Left renal pelvis (tissue), 4 donors: ENCODE results near the gene PIP5KL1. TPM values are rescaled to one million over a fixed set of nuclear protein-coding genes. Genes with fewer than 3 reads are reported as not detected.

Source experiments
- DNase-seq, 4 donors: peaks; one replicate each; pipeline ENCODE4 v3.0.0-alpha.2; 2013; ENCODE audit warnings: low read depth in 4 of 4, low spot score in 3 of 4
- polyA plus RNA-seq, 4 donors: library from polyadenylated mRNA; unstranded; fragments of 120-200 nt; gene quantifications; one replicate each; pipeline ENCODE4 v1.2.1, GENCODE V29; 2013; ENCODE audit not compliant: insufficient read length in 4 of 4

PIP5KL1 gene
- polyA plus RNA-seq, 4 donors = 0.85 to 2.2 (median 1.9) TPM

DNA sequence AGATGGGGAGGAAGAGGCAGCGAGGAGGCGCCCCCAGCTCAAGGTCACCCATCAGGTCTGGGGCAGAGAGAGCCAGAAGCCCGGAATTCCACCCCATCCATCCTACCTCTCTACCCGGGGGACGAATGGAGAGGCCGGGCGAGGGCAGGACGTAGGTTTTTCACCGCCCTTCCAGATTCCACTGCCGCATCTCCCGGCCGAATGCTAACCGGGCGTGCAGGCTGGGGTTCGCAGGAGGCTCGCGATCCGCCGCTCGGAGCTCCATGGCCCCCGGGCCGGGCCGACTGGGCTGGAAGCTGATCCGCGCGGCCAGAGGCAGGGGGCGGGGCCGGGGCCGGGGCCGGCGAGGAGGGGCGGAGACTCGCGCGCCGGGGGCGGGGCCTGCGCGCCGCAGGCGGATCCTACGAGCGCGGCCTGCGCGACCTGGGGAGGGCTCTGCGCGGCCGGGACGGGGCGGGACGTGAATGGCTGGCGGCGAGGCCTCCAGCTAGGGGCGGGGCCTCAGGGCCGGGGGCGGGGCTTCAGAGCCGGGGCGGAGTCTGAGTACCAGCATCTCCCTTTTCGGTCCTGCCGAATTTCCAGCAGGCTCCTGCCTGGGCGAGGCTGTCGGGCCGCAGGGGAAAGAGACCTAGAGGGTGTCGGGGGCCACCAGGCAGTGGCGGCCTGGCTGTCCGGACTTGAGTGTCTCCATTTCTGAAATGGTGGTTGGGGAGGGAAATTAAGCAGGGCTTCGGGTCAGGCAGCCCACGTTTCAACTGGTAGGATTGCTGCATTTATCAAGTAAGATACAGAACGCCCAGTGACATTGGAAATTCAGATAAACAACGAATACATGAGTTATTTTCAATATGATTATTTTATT lies 13.6 kb downstream of the PIP5KL1 start, which contains the start of gene ST6GALNAC4:
Gene ST6GALNAC4, minus strand, starts transcription at position 322 of the 862 bp plus-strand sequence. CDS start 622 bp downstream, outside the sequence.
- peak in 2 of 4 donors; percentile 66 to 82 for DNase-seq

- DNase-seq = no peak
These were observed 14.5 kb downstream of the PIP5KL1 start for GRCh38 chr9:127915801-127916719.

DNA sequence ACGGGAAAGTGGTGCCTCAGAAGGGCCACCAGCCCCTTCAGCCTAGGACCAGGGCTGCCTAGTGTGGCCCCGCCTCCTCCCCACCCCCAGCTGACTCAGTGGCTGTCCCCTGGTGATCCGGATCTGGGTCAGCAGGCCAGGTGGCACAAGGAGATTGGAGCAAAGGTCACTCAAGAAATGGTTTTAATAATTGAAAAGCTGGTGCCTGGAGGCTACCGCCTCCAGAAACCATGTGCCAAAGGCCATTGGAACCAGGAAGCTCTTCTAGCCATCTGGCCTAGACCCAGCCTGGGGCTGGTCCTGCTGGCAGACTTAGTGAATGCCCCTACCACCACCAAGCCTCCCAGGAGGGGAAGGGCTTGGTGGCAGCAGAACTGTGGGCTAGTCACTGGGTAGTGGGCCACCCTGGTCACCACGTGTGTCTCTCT lies 15.2 kb downstream of the PIP5KL1 start:
- no peak for DNase-seq

DNA sequence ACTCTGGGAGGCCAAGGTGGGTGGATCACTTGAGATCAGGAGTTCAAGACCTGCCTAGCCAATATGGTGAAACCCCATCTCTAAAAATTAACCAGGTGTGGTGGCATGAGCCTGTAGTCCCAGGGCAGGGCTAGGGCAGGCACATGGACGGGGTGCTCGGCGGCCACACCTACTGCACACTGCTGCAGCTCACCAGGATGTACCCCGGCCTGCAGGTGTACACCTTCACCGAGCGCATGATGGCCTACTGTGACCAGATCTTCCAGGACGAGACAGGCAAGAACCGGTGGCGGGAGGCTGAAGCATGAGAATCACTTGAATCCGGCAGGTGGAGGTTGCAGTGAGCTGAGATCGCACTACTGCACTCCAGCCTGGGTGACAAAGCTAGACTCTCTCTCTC lies 16.9 kb downstream of the PIP5KL1 start:
- no peak for DNase-seq

GRCh38 chr9:127912882-127913281 lies 17.7 kb downstream of the PIP5KL1 start:
- DNase-seq = no peak

- DNase-seq = no peak
These were observed 18.3 kb downstream of the PIP5KL1 start for GRCh38 chr9:127912296-127912695.

DNA sequence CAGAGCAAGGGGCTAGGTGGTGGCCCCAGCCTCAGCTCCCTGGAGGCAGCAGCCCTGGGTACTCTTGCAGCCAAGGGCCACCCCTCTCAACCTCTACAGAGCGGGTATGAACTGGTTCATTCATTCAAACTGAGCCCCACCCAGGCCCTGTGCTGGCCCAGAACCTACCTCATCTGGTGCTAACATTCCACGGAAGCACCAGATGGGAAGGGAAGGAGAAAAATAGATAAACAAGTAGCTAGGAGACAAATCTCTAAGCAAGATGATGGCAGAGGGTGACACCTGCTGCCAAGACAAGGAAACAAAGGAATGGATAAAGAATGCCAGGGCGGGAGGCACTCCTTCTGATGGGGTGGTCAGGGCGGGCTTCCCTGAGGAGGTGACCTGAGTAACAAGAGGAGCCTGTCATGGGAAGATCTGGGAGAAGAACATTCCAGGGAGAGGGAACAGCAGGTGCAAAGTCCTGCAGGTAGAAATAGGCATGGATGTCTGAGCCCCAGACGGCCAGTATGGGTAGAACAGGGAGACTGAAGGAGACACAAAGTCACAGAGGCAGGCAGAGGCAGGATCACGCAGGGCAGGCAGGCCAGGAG lies 19.9 kb downstream of the PIP5KL1 start:
- no peak for DNase-seq

- DNase-seq = no peak
These were observed 20.7 kb downstream of the PIP5KL1 start for GRCh38 chr9:127909839-127910273.

DNA sequence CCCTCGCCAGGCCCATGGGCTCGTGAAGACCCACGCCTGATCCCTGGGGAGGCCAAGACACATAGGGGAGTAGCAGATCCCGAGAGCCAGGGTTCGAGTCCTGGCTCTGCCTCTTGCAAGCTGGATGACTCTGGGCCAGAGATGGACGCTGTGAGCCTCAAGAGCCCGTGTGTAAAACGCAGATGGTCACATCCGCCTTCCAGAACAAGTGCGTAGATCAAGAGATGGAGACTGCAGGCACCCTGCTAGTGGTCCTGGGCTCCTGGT lies 22.0 kb downstream of the PIP5KL1 start:
- DNase-seq = no peak

DNA sequence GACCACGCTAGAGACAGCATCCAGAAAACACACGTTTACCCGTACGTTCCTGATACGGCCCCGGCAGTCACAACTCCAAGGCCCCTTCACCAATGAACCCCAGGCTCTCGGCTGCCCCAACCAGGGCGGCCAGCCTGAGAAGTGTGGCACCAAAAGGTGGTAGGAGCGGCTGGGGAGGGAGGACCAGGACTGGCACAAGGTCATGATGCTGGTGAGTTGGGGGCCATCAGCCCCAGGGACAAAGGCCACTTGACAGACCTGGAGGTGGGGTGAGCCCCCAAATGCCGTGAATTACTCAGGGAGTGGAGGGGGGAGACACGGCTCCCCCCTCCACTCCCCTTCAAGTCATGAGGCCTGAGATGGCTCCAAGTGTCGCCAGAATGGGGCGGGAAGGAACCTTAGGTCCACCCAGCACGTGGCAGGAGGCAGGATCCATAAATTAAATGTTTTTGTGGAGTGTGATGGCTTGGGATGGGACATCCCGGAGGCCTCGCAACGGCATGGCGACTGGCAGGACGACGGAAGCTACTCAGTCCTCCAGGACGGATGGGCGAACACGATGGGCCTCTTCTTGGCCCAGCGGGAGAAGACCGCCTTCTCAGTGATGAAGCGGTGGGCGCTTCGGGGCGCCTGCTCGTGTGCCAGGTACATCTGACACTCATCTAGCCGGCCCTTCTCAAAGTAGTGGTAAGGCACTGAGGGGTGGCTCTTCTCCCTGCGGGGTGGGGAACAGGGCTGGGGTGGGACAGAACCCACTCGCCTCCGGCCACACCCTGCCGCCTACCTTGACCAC lies 22.5 kb downstream of the PIP5KL1 start:
- no peak for DNase-seq

- no peak for DNase-seq
These were observed 24.8 kb downstream of the PIP5KL1 start for GRCh38 chr9:127905788-127906191.

DNA sequence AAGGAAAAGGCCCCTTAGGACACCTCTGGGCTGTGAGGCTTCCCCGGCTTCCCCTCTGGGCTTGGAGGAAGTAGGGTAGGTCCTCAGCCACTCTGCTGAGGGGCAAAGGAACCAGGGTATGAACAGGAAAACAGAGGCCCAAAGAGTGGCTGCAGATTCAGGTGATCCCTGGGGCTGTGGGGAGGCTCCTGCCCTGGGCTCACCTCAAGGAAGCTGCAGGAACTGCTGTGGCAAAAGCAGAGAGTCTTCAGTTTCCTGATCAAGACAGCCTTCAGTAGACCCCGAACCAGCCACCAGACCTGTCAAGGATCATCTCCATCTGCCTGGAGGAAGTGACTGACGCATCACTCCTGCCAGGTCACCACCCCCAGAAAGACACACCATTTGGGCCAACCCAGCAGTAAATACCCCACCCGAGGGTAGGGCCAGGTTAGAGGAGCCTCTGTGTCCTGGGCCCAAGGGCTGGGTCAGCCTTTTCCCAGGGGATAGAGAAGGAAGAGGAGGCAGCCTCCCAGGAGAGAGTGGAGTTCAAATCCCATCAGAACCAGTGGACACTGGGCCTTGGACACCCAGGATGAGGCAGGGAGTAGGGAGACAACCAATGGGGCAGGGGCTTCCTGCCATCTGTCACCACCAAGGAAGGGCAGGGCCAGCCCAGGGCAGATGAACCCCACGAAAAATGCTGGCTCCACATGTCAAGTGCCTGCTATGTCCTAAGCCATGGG lies 25.4 kb downstream of the PIP5KL1 start:
- no peak for DNase-seq

- DNase-seq = no peak
These were observed 26.0 kb downstream of the PIP5KL1 start for GRCh38 chr9:127904561-127905003.

DNA sequence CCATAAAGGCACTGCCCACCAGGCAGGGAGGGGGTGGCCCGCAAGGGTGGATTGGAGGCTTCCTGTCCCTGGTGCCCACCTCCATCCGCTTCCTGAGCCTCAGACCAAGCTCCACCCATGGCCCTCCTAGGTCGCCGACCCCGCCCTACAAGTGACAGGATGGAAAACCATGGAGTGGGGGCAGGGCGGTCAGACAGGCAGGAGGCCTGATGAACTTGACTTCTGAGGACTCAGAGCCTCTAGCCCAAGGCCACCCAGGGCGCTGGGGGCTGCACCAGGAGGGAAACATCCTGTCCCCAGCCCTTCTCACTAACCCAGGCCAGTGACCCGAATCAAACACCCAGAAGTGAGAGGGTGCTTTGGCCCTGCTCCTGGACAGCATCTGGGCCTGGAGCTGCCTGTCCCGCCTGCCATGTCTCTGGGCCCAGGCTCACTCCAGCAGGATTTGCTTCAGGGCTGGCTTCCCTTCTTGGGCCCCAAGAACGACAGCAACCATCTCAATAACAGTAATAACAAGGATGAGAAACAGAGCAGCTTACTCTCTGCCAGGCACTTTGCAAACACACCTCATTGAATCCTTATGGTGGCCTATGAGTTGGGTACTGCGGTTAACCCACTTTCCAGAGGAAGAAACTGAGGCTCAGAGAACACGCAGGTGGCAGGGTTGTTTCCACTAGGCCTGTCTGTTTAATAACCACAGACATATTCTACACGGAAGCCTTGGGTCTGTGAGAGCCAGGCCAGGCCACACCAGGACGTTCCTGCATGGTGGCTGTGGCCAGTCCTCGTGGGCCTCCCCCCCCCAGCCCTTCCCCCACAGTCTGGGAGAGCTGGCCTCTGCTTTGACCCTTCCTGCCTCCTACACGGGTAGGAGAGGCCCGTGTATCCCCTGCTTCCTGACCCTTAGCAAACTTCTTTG lies 26.8 kb downstream of the PIP5KL1 start:
- DNase-seq = no peak

GRCh38 chr9:127899128-127899943 lies 31.2 kb downstream of the PIP5KL1 start, which contains the start of gene ST6GALNAC6:
TSS of gene ST6GALNAC6 (minus strand) at chr9:127899603. CDS start at chr9:127897981, 1,622 bp downstream.
- no peak for DNase-seq

- DNase-seq = no peak
These were observed 32.0 kb downstream of the PIP5KL1 start for GRCh38 chr9:127898433-127899127.

GRCh38 chr9:127897193-127897692 lies 33.3 kb downstream of the PIP5KL1 start:
- DNase-seq = peak in 1 of 4 donors; percentile 79
